IMR-90 (cell line): Measurements from ENCODE around the gene FRG2. TPM values are rescaled to one million over a fixed set of nuclear protein-coding genes. Genes with fewer than 3 reads are reported as not detected.
"Not testable (repeated sequence)": the region's sequence is repeated elsewhere in the genome, so short reads cannot be mapped to it uniquely, and the experiment has no call there.

Experiments
- ATAC-seq: fragments of 200-7000 bp; cut with Tn5 transposase; 2 replicates; pipeline ENCODE4 v1.9.1; 2020; ENCODE audit warnings: low read depth, mild to moderate bottlenecking, moderate library complexity
- BruUV-seq: library from RNA; stranded (reverse); fragments of 400-500 nt; replicated peaks from 2 replicates; lab custom pipeline; 2021; lab: Mats Ljungman, UMichigan
- CTCF ChIA-PET: fragments of 300-600 bp; formaldehyde crosslinking; extraction: SDS; loops from one replicate; lab custom pipeline; 2021; ENCODE audit warnings: antibody characterized with exemption; lab: Yijun Ruan, JAX
- POLR2A ChIA-PET: fragments of 300-600 bp; sonication (Branson Sonifier 250); formaldehyde crosslinking; loops from one replicate; lab custom pipeline; 2022; ENCODE audit warnings: antibody characterized with exemption; ENCODE audit not compliant: unreplicated experiment; lab: Charles Lee
- DNase-seq: peaks from one replicate; pipeline ENCODE4 v3.0.0; 2013
- H2AFZ ChIP-seq: replicated peaks from 2 replicates; pipeline ENCODE3; 2013; ENCODE audit warnings: low read length, mild to moderate bottlenecking; ENCODE audit not compliant: poor library complexity
- H2AK5ac ChIP-seq: 2 replicates; pipeline ENCODE4 v1.6.1; 2013; ENCODE audit warnings: low read depth, low read length, inconsistent platforms
- H2AK9ac ChIP-seq: replicated peaks from 2 replicates; pipeline ENCODE3; 2013; ENCODE audit warnings: mild to moderate bottlenecking, low read depth, low read length, moderate library complexity; ENCODE audit not compliant: poor library complexity
- H2BK120ac ChIP-seq: 2 replicates; pipeline ENCODE4 v1.6.1; 2013; ENCODE audit warnings: low read depth, low read length, inconsistent platforms
- H2BK15ac ChIP-seq: 3 replicates; pipeline ENCODE4 v1.6.1; 2013; ENCODE audit warnings: low read depth, low read length, inconsistent platforms
- H2BK20ac ChIP-seq: 2 replicates; pipeline ENCODE4 v1.6.1; 2013; ENCODE audit warnings: low read depth, mild to moderate bottlenecking, inconsistent platforms, low read length, moderate library complexity
- H2BK5ac ChIP-seq: 2 replicates; pipeline ENCODE4 v1.6.1; 2013; ENCODE audit warnings: mild to moderate bottlenecking, low read depth, low read length, inconsistent platforms; ENCODE audit not compliant: poor library complexity, severe bottlenecking
- H3K14ac ChIP-seq: replicated peaks from 2 replicates; pipeline ENCODE4 v1.6.1; 2013; ENCODE audit warnings: low read depth, low read length, inconsistent platforms
- H3K18ac ChIP-seq: 2 replicates; pipeline ENCODE4 v1.6.1; 2013; ENCODE audit warnings: low read depth, low read length, control low read depth
- H3K23ac ChIP-seq: 2 replicates; pipeline ENCODE4 v1.6.1; 2013; ENCODE audit warnings: low read depth, low read length, inconsistent platforms
- H3K27ac ChIP-seq: 2 replicates; pipeline ENCODE4 v1.5.1; 2013; ENCODE audit warnings: mild to moderate bottlenecking, control low read depth, low read length; ENCODE audit not compliant: insufficient read depth
- H3K27me3 ChIP-seq: 2 replicates; pipeline ENCODE4 v1.6.1; 2013; ENCODE audit warnings: low read length; ENCODE audit not compliant: control insufficient read depth, insufficient read depth
- H3K36me3 ChIP-seq: 2 replicates; pipeline ENCODE4 v1.6.1; 2013; ENCODE audit warnings: low read length, mixed read lengths; ENCODE audit not compliant: control insufficient read depth, insufficient read depth
- H3K4ac ChIP-seq: 2 replicates; pipeline ENCODE4 v1.6.1; 2013; ENCODE audit warnings: low read depth, low read length, inconsistent platforms
- H3K4me1 ChIP-seq: 2 replicates; pipeline ENCODE4 v1.6.1; 2013; ENCODE audit warnings: low read length, mixed read lengths; ENCODE audit not compliant: control insufficient read depth, insufficient read depth
- H3K4me2 ChIP-seq: 2 replicates; pipeline ENCODE4 v1.6.1; 2013; ENCODE audit warnings: low read depth, mild to moderate bottlenecking, control low read depth, low read length, moderate library complexity
- H3K4me3 ChIP-seq: 2 replicates; pipeline ENCODE4 v1.5.1; 2013; ENCODE audit warnings: low read depth, mild to moderate bottlenecking, control low read depth, low read length, moderate library complexity; ENCODE audit not compliant: insufficient read depth
- H3K56ac ChIP-seq: 2 replicates; pipeline ENCODE4 v1.6.1; 2013; ENCODE audit warnings: low read length, inconsistent platforms; ENCODE audit not compliant: insufficient read depth; ENCODE audit errors: extremely low read depth
- H3K79me1 ChIP-seq, 2 experiments: 2 replicates each; pipeline ENCODE4 v1.6.1; 2013; ENCODE audit warnings: low read length in 2 of 2, inconsistent platforms in 1 of 2, low read depth in 1 of 2
- H3K9ac ChIP-seq: 2 replicates; pipeline ENCODE4 v1.6.1; 2013; ENCODE audit warnings: low read depth, low read length, control low read depth
- H3K9me1 ChIP-seq: 2 replicates; pipeline ENCODE4 v1.6.1; 2013; ENCODE audit warnings: low read length, inconsistent platforms; ENCODE audit not compliant: insufficient read depth
- H3K9me3 ChIP-seq: 2 replicates; pipeline ENCODE4 v1.6.1; 2013; ENCODE audit warnings: low read length; ENCODE audit not compliant: control insufficient read depth, insufficient read depth
- H4K20me1 ChIP-seq: 2 replicates; pipeline ENCODE4 v1.6.1; 2013; ENCODE audit warnings: low read length, inconsistent platforms; ENCODE audit not compliant: insufficient read depth
- H4K5ac ChIP-seq: 2 replicates; pipeline ENCODE4 v1.6.1; 2013; ENCODE audit warnings: mild to moderate bottlenecking, low read depth, low read length, control low read depth
- H4K8ac ChIP-seq, 2 experiments: 2 replicates each; pipeline ENCODE4 v1.6.1; 2013; ENCODE audit warnings: low read depth in 2 of 2, low read length in 2 of 2, control low read depth in 1 of 2, inconsistent platforms in 1 of 2
- H4K91ac ChIP-seq: 2 replicates; pipeline ENCODE4 v1.6.1; 2013; ENCODE audit warnings: low read depth, low read length, inconsistent platforms; ENCODE audit not compliant: insufficient read depth
- MXI1 ChIP-seq: IDR thresholded peaks from 2 replicates; pipeline ENCODE4 v1.6.1; 2012; ENCODE audit warnings: low read depth, mild to moderate bottlenecking, low read length, moderate library complexity, borderline replicate concordance
- WGBS, 2 experiments: methylation state at CpG; one replicate each; pipeline versions ENCODE4 v1.1.5 to v1.1.7; 2013; ENCODE audit warnings: missing lambda C conversion rate in 2 of 2; ENCODE audit not compliant: insufficient read length in 1 of 2; ENCODE audit errors: extremely low coverage in 2 of 2; 5-methylcytosine and 5-hydroxymethylcytosine counted together
- dilution Hi-C: fragments of 300-500 bp; cut with HindIII; formaldehyde crosslinking; loops from one replicate; pipeline ENCODE4 v1.14.3; 2018; ENCODE audit warnings: low sequenced_read_pairs; ENCODE audit not compliant: unreplicated experiment
- in situ Hi-C: fragments of 300-500 bp; cut with MboI; formaldehyde crosslinking; loops from 3 replicates; pipeline ENCODE4 v1.14.3; 2019; ENCODE audit warnings: low sequenced_read_pairs, inconsistent platforms, mixed read lengths
- intact Hi-C: fragments of 100-400 bp; cut with micrococcal nuclease; formaldehyde crosslinking; loops from 2 replicates; pipeline ENCODE4 v1.10.0; 2022
- polyA plus RNA-seq, 3 experiments: library from polyadenylated mRNA; depleted of rRNA; stranded (reverse); fragments of >200 nt; gene quantifications; 2 replicates each; pipeline ENCODE4 v1.2.3, GENCODE V29; 2012; ENCODE audit warnings: low replicate concordance in 1 of 3
- total RNA-seq: library from RNA; depleted of rRNA; stranded (reverse); fragments of >200 nt; gene quantifications from 2 replicates; pipeline ENCODE4 v1.2.3, GENCODE V29; 2012

Gene FRG2
- total and polyA plus RNA-seq, 2 of the 4 experiments (the other 2 are of a cell fraction) = not detected

- TF ChIP-seq MXI1 = no peak
Measured at GRCh38 chr4:190020790-190021717, 6.0 kb downstream of the FRG2 start (continued).

- H2BK5ac ChIP-seq, H3K56ac ChIP-seq, in situ Hi-C loops, H4K20me1 ChIP-seq, dilution Hi-C loops, H3K4me1 ChIP-seq, H3K9me1 ChIP-seq, H3K18ac ChIP-seq, H2AK9ac ChIP-seq, H3K9me3 ChIP-seq, DNase-seq, H3K36me3 ChIP-seq, H3K14ac ChIP-seq, CTCF ChIA-PET, H3K4me3 ChIP-seq, H4K5ac ChIP-seq, H4K91ac ChIP-seq, H2AK5ac ChIP-seq, BruUV-seq, intact Hi-C loops, H2AFZ ChIP-seq, H3K4me2 ChIP-seq, H3K27ac ChIP-seq, POLR2A ChIA-PET, H3K23ac ChIP-seq, H4K8ac ChIP-seq, H2BK20ac ChIP-seq, H3K4ac ChIP-seq, H3K9ac ChIP-seq, ATAC-seq, H2BK120ac ChIP-seq, H3K79me1 ChIP-seq, H2BK15ac ChIP-seq: not testable (repeated sequence)
- 20% methylated on average over 14 of the region's 29 CpGs; no CpG with 5 or more reads in 1 of the 2 experiments for WGBS, 2 experiments
- H3K27me3 ChIP-seq = peaks cover 61% of the 10 kb centered on the region
Measured at GRCh38 chr4:190019859-190020463, 7.1 kb downstream of the FRG2 start.
